ENCODE results near the gene PXDN. TPM values are rescaled to one million over a fixed set of nuclear protein-coding genes. Genes with fewer than 3 reads are reported as not detected.

The PXDN gene
- total RNA-seq, 1 donor from 2014 or later, result 459 TPM

DNA sequence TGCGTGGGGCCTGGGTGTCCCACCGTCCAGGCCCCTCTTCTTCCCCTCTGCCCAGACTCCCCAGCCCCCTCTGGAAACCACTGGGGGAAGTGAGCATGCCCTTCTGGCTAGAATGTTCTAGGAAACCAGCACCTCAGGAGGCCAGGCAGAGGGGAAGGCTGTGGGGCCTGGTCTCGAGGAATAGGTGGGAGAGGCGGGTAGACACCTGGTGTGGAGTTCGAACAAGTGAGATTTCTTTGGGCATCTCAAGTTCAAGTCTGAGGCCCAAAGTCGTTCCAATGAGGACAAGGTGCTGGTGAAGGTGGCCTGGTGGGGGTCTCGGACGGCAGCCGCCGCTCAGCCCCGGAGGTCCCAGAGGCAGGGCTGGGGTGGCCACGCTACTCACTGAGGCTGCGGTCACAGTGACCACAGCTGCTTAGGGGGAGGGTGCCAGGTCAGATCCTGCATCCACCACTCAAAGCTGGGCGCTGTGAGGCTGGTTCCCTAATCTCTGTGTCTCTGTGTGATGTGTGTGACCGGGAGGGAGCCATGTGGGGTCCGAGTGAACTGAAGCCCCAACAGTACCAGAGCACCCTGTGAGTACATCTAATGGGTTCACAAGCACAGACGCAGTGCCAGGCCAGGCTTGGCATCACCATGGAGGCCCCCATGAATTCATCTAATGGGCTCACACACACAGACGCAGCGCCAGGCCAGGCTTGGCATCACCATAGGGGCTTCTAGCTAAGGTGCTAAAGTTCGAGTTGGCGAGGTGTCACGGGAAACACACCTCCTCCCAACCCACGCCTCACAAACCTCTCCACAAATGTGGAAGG is 26.5 kb upstream of the PXDN start:
- Mint-ChIP-seq H3K4me3 (ENCODE audit: unreplicated experiment) (no peak overlapping the region), H3K4me1 (ENCODE audit: unreplicated experiment) (peaks cover 8% of the 10 kb centered on the region), H3K36me3 (ENCODE audit: unreplicated experiment) (no peaks in the 10 kb centered on the region), H3K9me3 (ENCODE audit: unreplicated experiment) (no peaks in the 10 kb centered on the region), H3K27me3 (ENCODE audit: unreplicated experiment) (peaks cover 3% of the 10 kb centered on the region), H3K27ac (ENCODE audit: unreplicated experiment) (no peak overlapping the region)
- DNase-seq (ENCODE audit: extremely low spot score, unreplicated experiment), result no peak
- TF ChIP-seq CTCF (IDR thresholded peaks at IDR 0.05), result no peak

DNA sequence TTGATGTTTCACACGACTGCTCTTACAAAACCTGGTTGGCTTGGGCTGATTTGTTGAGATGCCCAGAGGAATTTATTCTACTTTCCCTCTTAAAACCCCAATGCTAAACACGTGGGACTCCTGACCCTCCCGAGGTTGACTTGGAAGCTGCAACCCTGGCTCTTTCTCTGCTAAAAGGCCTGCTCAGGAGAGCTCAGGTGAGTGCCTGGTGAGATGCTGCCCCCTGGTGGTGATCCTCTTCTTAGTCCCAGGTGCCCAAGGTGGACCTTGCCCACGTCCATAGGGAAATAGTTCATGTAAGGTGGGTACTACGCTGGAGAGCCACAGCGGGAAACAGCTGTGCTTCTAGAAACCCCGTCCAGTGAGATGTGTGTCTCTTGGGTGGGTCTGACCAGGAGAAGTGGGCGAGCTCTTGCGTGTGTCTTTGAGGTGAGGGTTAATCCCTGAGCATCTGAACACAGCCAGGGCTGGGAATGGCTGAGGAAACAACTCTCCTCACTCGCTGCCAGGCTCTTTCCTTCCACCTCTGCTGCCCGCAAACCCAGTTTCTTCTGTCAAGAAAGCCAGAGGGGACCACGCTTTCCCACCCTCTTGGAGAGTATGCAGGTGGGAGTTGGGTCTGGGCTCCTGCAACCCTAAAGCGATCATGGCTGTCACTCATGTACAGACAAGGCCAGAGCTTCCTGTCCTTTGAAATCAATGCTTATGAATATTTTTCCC is 25.5 kb upstream of the PXDN start:
- Mint-ChIP-seq H3K4me1 (ENCODE audit: unreplicated experiment) (peaks cover 8% of the 10 kb centered on the region), H3K27me3 (ENCODE audit: unreplicated experiment) (peaks cover 8% of the 10 kb centered on the region), H3K4me3 (ENCODE audit: unreplicated experiment) (no peak overlapping the region), H3K36me3 (ENCODE audit: unreplicated experiment) (no peaks in the 10 kb centered on the region), H3K27ac (ENCODE audit: unreplicated experiment) (no peak overlapping the region), H3K9me3 (ENCODE audit: unreplicated experiment) (no peaks in the 10 kb centered on the region)
- no peak for DNase-seq (ENCODE audit: extremely low spot score, unreplicated experiment)
- peak; percentile 81 for TF ChIP-seq CTCF (IDR thresholded peaks at IDR 0.05)

DNA sequence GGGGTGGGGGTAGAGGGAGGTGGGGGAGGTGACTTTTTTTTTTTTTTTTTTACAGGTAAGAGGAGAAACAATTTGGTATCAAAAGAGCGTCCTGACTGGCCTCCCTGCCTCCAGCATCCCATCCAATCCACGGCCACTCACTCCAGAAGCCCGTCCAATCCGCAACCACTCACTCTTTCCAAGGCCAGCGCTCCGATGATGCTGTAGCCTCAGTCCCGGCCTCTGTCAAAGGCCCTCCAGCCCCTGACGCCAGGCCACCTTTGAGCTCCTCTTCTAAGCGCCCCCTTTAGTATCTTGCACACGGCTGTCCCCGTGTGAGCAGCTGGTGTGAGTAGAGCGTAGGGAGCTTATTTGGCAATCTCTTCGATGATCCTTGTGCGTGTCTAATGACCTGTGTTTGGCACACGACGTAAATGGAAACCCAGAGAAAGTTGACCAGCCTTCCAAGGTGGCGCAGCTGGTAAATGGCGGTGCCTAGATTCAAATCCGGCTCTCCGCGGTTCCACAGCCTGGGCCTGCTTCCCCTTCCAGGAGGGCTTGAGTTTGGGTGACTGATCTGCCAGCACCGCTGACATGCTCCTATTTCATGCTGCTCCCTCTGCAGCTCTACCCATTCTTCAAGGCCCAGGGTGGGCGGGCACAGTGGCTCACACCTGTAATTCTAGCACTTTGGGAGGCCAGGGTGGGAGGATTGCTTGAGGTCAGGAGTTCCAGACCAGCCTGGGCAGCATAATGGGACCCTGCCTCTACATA is 23.8 kb upstream of the PXDN start:
- Mint-ChIP-seq H3K36me3 (ENCODE audit: unreplicated experiment) (no peaks in the 10 kb centered on the region), H3K4me3 (ENCODE audit: unreplicated experiment) (no peak overlapping the region), H3K4me1 (ENCODE audit: unreplicated experiment) (peaks cover 8% of the 10 kb centered on the region), H3K27me3 (ENCODE audit: unreplicated experiment) (peaks cover 18% of the 10 kb centered on the region), H3K27ac (ENCODE audit: unreplicated experiment) (no peak overlapping the region), H3K9me3 (ENCODE audit: unreplicated experiment) (no peaks in the 10 kb centered on the region)
- no peak for DNase-seq (ENCODE audit: extremely low spot score, unreplicated experiment)
- no peak for TF ChIP-seq CTCF (IDR thresholded peaks at IDR 0.05)

DNA sequence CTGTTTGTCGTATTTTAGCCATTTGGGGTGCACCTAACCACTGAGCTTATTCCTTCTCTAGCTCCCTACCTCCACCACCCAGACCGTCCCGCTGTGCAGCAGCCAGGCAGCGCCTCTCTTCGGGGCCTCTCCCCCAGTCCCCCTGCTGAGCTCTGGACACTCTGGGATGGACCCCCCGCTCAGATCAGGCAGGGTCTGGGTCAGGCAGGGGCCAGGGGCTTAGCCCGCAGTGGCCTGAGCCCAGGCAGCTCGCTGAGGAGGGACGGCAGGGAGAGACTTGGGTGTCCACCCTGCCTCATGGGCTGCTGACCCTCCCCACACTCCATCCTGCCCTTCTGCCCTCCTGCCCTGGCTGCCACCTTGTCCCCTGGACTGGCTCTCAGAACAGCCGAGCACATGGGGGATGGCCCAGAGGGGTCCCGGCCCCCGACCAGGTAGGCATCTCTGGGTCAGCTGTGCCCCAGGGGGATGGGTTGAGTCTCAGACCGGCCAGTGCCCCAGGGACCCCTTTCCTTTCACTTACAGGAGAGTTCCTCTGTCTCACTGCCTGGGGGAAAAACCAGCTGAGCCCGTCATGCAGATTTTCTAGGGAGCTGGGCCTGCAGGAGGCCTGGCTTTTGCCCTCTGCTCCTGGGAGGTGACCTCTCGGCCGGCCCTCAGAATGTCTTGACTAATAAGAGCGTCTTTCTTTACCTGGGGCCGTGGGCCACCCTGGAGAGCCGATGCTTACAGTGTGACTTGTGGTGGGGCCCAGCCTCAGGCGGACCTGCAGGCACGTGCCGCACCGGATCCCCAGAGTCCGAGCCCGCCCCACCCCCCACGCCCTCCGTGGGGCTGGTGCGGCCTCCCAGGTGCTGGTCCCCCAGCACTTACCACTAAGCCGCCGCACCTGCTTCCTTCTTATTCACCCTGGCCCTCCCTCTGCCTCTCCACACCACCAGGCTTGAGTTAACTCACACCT is 22.8 kb upstream of the PXDN start:
- TF ChIP-seq CTCF (IDR thresholded peaks at IDR 0.05), result no peak
- Mint-ChIP-seq H3K4me1 (ENCODE audit: unreplicated experiment) (no peaks in the 10 kb centered on the region), H3K27me3 (ENCODE audit: unreplicated experiment) (peaks cover 28% of the 10 kb centered on the region), H3K9me3 (ENCODE audit: unreplicated experiment) (no peaks in the 10 kb centered on the region), H3K36me3 (ENCODE audit: unreplicated experiment) (no peaks in the 10 kb centered on the region), H3K4me3 (ENCODE audit: unreplicated experiment) (no peak overlapping the region), H3K27ac (ENCODE audit: unreplicated experiment) (no peak overlapping the region)
- no peak for DNase-seq (ENCODE audit: extremely low spot score, unreplicated experiment)

Measured in osteocyte (in vitro differentiated cells).